GM21619 (cell line): ENCODE data around the gene COL23A1.

Experiments
- ATAC-seq: cut with Tn5 transposase; IDR thresholded peaks from one replicate; pipeline ENCODE4 v1.9.1; 2021; ENCODE audit not compliant: unreplicated experiment

Gene COL23A1

GRCh38 chr5:178403956-178404600 is 186.1 kb downstream of the COL23A1 start:
- no peak for ATAC-seq

GRCh38 chr5:178403351-178403750 is 186.8 kb downstream of the COL23A1 start:
- ATAC-seq: no peak

GRCh38 chr5:178399701-178400095 is 190.5 kb downstream of the COL23A1 start:
- no peak for ATAC-seq

- ATAC-seq: no peak
These were observed 191.1 kb downstream of the COL23A1 start for GRCh38 chr5:178398901-178399700.

GRCh38 chr5:178396796-178397720 is 193.1 kb downstream of the COL23A1 start:
- no peak for ATAC-seq

- ATAC-seq: no peak
These were observed 196.1 kb downstream of the COL23A1 start for GRCh38 chr5:178394074-178394473.

GRCh38 chr5:178392931-178393394 is 197.2 kb downstream of the COL23A1 start:
- ATAC-seq: no peak

GRCh38 chr5:178392386-178392785 is 197.8 kb downstream of the COL23A1 start:
- ATAC-seq: no peak

GRCh38 chr5:178391480-178391879 is 198.7 kb downstream of the COL23A1 start:
- no peak for ATAC-seq

GRCh38 chr5:178389796-178390195 is 200.4 kb downstream of the COL23A1 start:
- no peak for ATAC-seq

GRCh38 chr5:178389026-178389729 is 201.0 kb downstream of the COL23A1 start:
- no peak for ATAC-seq

- ATAC-seq: no peak
These were observed 201.7 kb downstream of the COL23A1 start for GRCh38 chr5:178388386-178389025.

GRCh38 chr5:178387856-178388190 is 202.4 kb downstream of the COL23A1 start:
- no peak for ATAC-seq

GRCh38 chr5:178387061-178387855 is 202.9 kb downstream of the COL23A1 start:
- no peak for ATAC-seq

GRCh38 chr5:178386336-178386931 is 203.8 kb downstream of the COL23A1 start:
- no peak for ATAC-seq

GRCh38 chr5:178385496-178385890 is 204.7 kb downstream of the COL23A1 start:
- ATAC-seq: no peak

- no peak for ATAC-seq
These were observed 205.2 kb downstream of the COL23A1 start for GRCh38 chr5:178384816-178385495.
